Stimulated activated CD4-positive, alpha-beta T cell treated with anti-CD3 and anti-CD28 coated beads, TNF-alpha, amount 100 ng/mL, for 1 hour (primary cell): Measurements from ENCODE around the gene POU2AF2.

Source experiments
- DNase-seq, 3 donors: peaks; one replicate each; pipeline ENCODE4 v3.0.0-alpha.2; 2020; ENCODE audit warnings: low read depth in 3 of 3, low spot score in 1 of 3

The POU2AF2 gene

GRCh38 chr11:111327908-111328624 is 82.5 kb downstream of the POU2AF2 start:
- no peak for DNase-seq

GRCh38 chr11:111329306-111330204 is 84.0 kb downstream of the POU2AF2 start:
- no peak for DNase-seq

- no peak for DNase-seq
Observed at GRCh38 chr11:111330234-111330893, 84.8 kb downstream of the POU2AF2 start.

GRCh38 chr11:111331711-111332479 is 86.4 kb downstream of the POU2AF2 start:
- no peak for DNase-seq

- DNase-seq, result no peak
Observed at GRCh38 chr11:111334532-111335502, 89.3 kb downstream of the POU2AF2 start.

GRCh38 chr11:111335549-111335948 is 90.0 kb downstream of the POU2AF2 start:
- no peak for DNase-seq
